Measurements from ENCODE around the gene LDAH. TPM values are rescaled to one million over a fixed set of nuclear protein-coding genes. Genes with fewer than 3 reads are reported as not detected.

The LDAH gene
- polyA plus RNA-seq, 1 experiment = 31.4 TPM

- H3K27me3 ChIP-seq (ENCODE audit: control insufficient read depth, insufficient read depth, low read length) = no peaks in the 10 kb centered on the region
- H3K9me3 ChIP-seq (ENCODE audit: control insufficient read depth, insufficient read depth, low read length) = no peaks in the 10 kb centered on the region; the same call in 1 of the 2 replicates
- no peak for TF ChIP-seq CTCF (IDR thresholded peaks at IDR 0.05; ENCODE audit: low read depth, low read length)
- DNase-seq (ENCODE audit: low read depth, low spot score) = no peak
- POLR2A ChIA-PET = interaction anchor here (1.0 to 3.0 kb wide), 3 partner anchors 185 to 212 kb away, joined by 3 to 47 read pairs (median 4); partner anchors contain the start of gene RHOB
- H3K4me3 ChIP-seq (ENCODE audit: low read depth, low read length) = no peak overlapping the region
- CTCF ChIA-PET = interaction anchor here (1.1 to 4.2 kb wide), 17 partner anchors 8 to 256 kb away, joined by 3 to 83 read pairs (median 9); partner anchors contain the start of gene RHOB
- H3K27ac ChIP-seq (ENCODE audit: low read depth, low read length) = no peak overlapping the region
These were observed 187.8 kb downstream of the LDAH start for GRCh38 chr2:20635113-20635510.

GRCh38 chr2:20634507-20635112, 188.3 kb downstream of the LDAH start:
- ChIA-PET POLR2A (interaction anchor here (0.6 to 3.0 kb wide), 5 partner anchors 15 to 256 kb away, joined by 3 to 47 read pairs (median 4); partner anchors contain the start of gene RHOB), CTCF (interaction anchor here (0.9 to 4.2 kb wide), 21 partner anchors 9 to 309 kb away, joined by 3 to 83 read pairs (median 6); partner anchors contain the start of gene RHOB)
- no peak for TF ChIP-seq CTCF (IDR thresholded peaks at IDR 0.05; ENCODE audit: low read depth, low read length)
- H3K27me3 ChIP-seq (ENCODE audit: control insufficient read depth, insufficient read depth, low read length) = no peaks in the 10 kb centered on the region
- H3K4me3 ChIP-seq (ENCODE audit: low read depth, low read length) = no peak overlapping the region
- DNase-seq (ENCODE audit: low read depth, low spot score) = peak; percentile 32
- H3K27ac ChIP-seq (ENCODE audit: low read depth, low read length) = no peak overlapping the region
- H3K9me3 ChIP-seq (ENCODE audit: control insufficient read depth, insufficient read depth, low read length) = no peaks in the 10 kb centered on the region; the same call in 1 of the 2 replicates

Other genes with a start within 250 kb of the LDAH start
- gene HS1BP3, start 172.0 kb downstream of the LDAH start, polyA plus RNA-seq (2011; rRNA removed) = 14.2 and 16.1 TPM in 2 replicates
- gene GDF7, start 156.0 kb downstream of the LDAH start, polyA plus RNA-seq (2011; rRNA removed) = 0.01 TPM in 2 replicates
- under 0.01 TPM in 1 of 2 replicates, not detected in the other for gene APOB, start 221.0 kb upstream of the LDAH start, polyA plus RNA-seq (2011; rRNA removed)